Subcutaneous abdominal adipose tissue (tissue), 5 donors: ENCODE data around the gene VWA5A.

Experiments used
- H3K27ac ChIP-seq: one replicate; pipeline ENCODE4 v1.7.0; 2013; ENCODE audit warnings: low read depth, mild to moderate bottlenecking, inconsistent platforms, low read length, moderate library complexity
- H3K27me3 ChIP-seq, 5 donors: one replicate each; pipeline ENCODE4 v1.7.0; 2013; ENCODE audit warnings: low read length in 5 of 5, inconsistent platforms in 1 of 5; ENCODE audit not compliant: control insufficient read depth in 5 of 5, insufficient read depth in 4 of 5
- H3K36me3 ChIP-seq, 5 donors: one replicate each; pipeline ENCODE4 v1.7.0; 2013; ENCODE audit warnings: low read length in 5 of 5; ENCODE audit not compliant: control insufficient read depth in 5 of 5, insufficient read depth in 5 of 5
- H3K4me1 ChIP-seq, 5 donors: one replicate each; pipeline ENCODE4 v1.7.0; 2013; ENCODE audit warnings: low read length in 5 of 5, mild to moderate bottlenecking in 3 of 5, moderate library complexity in 1 of 5; ENCODE audit not compliant: control insufficient read depth in 5 of 5, insufficient read depth in 5 of 5
- H3K4me3 ChIP-seq, 5 donors: one replicate each; pipeline ENCODE4 v1.7.0; 2013; ENCODE audit warnings: low read length in 5 of 5, low read depth in 1 of 5
- H3K9ac ChIP-seq, 5 donors: one replicate each; pipeline ENCODE4 v1.7.0; 2013; ENCODE audit warnings: low read length in 5 of 5, mild to moderate bottlenecking in 4 of 5, moderate library complexity in 3 of 5
- H3K9me3 ChIP-seq, 5 donors: one replicate each; pipeline ENCODE4 v1.7.0; 2013; ENCODE audit warnings: low read length in 5 of 5; ENCODE audit not compliant: control insufficient read depth in 5 of 5
- donor health status: healthy.
- donor health status: healthy.
- donor health status: healthy.
- donor health status: healthy.
- donor health status: healthy.

VWA5A gene

DNA sequence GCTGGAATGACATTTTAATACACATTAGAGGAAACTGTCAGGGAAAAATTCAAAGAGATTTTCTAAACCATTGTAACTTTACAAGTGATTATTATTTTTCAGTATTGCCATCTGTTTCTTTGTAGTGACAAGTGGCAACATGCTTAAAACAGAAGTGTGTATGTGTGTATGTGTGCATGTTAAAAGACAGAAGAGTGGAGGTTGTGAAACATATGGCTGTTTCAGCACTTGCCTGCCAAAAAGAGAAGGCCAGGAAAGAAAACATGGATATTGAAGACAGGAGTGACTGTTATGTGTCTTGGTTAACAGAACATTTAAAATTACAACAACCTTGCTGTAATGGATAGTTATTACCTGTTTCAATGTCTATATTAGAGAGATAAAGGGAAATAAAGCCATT is 24.3 kb upstream of the VWA5A start:
- no peak overlapping the region for H3K27ac ChIP-seq
- no peaks in the 10 kb centered on the region for H3K9me3 ChIP-seq
- no peaks in the 10 kb centered on the region for H3K4me1 ChIP-seq
- no peaks in the 10 kb centered on the region for H3K27me3 ChIP-seq
- no peak overlapping the region for H3K4me3 ChIP-seq
- no peaks in the 10 kb centered on the region for H3K36me3 ChIP-seq
- H3K9ac ChIP-seq = no peak overlapping the region

DNA sequence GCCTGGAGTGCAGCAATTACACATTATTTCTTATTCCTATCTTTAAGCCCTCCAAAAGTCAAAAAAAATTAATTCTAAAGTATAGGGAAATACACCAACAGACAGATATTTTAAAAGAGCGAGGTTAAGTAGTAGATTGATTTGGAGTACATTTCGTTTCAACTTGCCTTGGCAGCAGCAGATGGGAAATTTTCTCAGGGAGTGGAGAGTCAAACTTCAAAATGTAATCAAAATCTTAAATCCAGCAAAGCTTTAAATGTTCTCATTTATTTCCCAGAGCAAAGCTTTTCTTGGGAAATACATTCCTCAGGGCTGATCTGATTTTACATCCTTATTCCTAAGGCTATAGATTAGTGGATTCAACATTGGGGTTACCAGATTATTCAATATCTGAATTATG is 21.9 kb upstream of the VWA5A start:
- no peak overlapping the region for H3K4me3 ChIP-seq
- no peak overlapping the region for H3K9ac ChIP-seq
- no peaks in the 10 kb centered on the region for H3K4me1 ChIP-seq
- no peaks in the 10 kb centered on the region for H3K36me3 ChIP-seq
- no peaks in the 10 kb centered on the region for H3K27me3 ChIP-seq
- H3K9me3 ChIP-seq = no peaks in the 10 kb centered on the region
- no peak overlapping the region for H3K27ac ChIP-seq

DNA sequence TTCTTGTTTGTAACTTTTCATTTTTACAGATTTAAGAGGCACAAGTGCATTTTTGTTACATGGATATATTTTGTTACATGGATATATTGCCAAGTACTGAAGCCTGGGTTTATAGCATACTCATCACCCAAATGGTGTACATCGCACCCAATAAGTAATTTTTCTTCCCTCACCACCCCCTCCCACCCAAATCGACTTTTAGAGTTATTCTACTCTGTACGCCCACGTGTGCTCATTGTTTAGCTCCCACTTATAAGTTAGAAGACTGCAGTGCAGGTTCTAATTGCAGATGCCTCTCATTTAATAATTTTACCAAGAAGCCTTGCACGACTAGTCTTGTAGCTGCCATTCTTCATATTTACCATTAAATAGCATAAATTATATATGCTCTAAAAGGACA is 20.5 kb upstream of the VWA5A start:
- Histone ChIP-seq H3K27me3 (no peaks in the 10 kb centered on the region), H3K27ac (no peak overlapping the region), H3K4me1 (no peaks in the 10 kb centered on the region), H3K4me3 (no peak overlapping the region), H3K9me3 (no peaks in the 10 kb centered on the region), H3K9ac (no peak overlapping the region), H3K36me3 (no peaks in the 10 kb centered on the region)

DNA sequence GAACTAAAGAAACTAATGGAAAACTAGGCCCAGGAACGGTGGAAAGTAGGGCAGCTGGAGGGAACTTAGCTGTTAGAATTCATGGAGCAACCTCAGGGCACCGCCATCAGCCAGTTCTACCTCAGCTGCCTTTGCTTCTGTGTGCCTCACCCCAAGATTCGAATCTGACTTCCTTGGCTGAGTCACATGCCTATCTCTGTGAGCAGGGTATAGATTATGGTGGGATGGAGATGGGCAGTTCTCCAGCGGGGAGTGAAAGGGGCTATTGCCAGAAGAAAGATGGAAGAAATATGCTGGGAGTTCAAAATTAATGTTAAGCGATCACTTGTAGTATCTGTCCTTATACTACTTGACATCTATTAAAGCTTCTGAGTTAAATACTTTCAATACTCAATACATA is 18.9 kb upstream of the VWA5A start:
- Histone ChIP-seq H3K4me1 (no peaks in the 10 kb centered on the region), H3K27ac (no peak overlapping the region), H3K27me3 (no peaks in the 10 kb centered on the region), H3K4me3 (no peak overlapping the region), H3K9me3 (no peaks in the 10 kb centered on the region), H3K9ac (no peak overlapping the region), H3K36me3 (no peaks in the 10 kb centered on the region)

DNA sequence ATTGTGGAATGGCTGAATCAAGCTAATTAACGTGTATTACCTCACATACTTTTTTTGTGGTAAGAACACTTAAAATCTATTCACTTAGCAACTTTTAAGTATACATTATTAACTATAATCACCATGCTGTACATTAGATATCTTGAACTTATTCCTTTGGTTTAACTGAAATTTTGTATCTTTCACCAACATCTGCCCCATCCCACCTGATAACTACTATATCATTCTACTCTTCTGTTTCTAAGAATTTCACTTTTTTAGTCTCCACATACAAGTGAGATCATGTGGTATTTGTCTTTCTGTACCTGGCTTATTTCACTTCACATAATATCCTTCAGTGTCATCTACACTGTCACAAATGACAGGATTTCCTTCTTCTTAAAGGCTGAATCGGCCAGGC is 17.1 kb upstream of the VWA5A start:
- H3K4me1 ChIP-seq = no peaks in the 10 kb centered on the region
- no peak overlapping the region for H3K9ac ChIP-seq
- H3K36me3 ChIP-seq = no peaks in the 10 kb centered on the region
- no peaks in the 10 kb centered on the region for H3K9me3 ChIP-seq
- no peak overlapping the region for H3K4me3 ChIP-seq
- no peaks in the 10 kb centered on the region for H3K27me3 ChIP-seq
- no peak overlapping the region for H3K27ac ChIP-seq

DNA sequence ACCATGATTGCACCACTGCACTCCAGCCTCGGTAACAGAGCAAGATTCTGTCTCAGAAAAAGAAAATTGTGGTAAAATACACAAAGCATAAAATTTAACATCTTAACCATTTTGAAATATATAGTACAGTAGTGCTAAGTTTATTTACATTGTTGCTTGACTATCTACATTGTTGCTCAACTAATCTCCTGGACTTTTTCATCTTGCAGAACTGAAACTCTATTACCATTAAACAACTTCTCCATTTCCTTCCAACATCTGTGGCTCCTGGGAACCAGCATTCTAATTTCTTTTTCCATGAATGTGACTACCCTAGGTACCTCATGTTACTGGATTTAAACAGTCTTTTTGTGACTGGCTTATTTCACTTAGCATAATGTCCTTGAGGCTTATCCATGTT is 13.5 kb upstream of the VWA5A start:
- Histone ChIP-seq H3K4me1 (no peaks in the 10 kb centered on the region), H3K4me3 (no peak overlapping the region), H3K9me3 (no peaks in the 10 kb centered on the region), H3K9ac (no peak overlapping the region), H3K27ac (no peak overlapping the region), H3K27me3 (no peaks in the 10 kb centered on the region), H3K36me3 (no peaks in the 10 kb centered on the region)

DNA sequence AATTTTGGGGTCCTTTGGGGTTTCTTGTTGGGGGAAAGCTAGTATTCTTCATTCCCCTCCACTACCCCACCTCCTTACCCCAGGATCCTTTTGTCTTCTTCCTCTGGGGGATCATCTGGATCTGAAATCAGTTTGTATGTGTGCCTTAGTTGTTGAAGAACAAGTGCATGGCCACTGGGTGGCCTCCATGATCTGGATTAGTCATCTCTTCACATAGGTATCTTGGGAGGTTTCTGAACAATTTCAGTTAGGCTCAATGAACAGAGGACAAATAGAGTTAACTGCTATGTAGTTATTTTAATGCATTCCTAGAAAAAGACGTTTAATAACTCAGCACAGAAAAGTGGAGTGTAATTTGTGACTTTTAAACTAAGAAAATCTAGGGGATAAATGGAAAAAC is 7.1 kb upstream of the VWA5A start:
- Histone ChIP-seq H3K9me3 (no peaks in the 10 kb centered on the region), H3K4me1 (no peaks in the 10 kb centered on the region), H3K9ac (no peak overlapping the region), H3K4me3 (no peak overlapping the region), H3K27ac (no peak overlapping the region), H3K36me3 (no peaks in the 10 kb centered on the region), H3K27me3 (no peaks in the 10 kb centered on the region)

DNA sequence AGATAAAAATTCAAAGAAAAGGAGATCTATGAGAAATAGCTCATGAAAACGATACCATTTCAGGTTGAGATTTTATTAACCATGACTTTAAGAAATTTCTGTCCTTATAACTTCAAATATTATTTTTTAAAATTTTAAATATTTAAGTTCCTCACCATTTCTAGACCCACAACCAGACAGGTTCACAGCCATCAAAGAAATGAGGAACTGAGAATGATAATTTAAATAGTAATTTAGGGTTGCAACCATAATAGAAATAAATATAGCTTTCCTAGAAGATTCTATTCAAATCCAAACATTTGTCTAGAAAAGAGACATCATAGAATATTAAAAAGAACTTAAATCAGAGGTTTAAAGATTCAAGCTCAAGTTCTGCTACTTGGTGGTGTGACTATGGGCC is 5.9 kb upstream of the VWA5A start:
- Histone ChIP-seq H3K4me3 (no peak overlapping the region), H3K27ac (no peak overlapping the region), H3K4me1 (peaks cover 3 to 8% (median 6%) of the 10 kb centered on the region in 5 donors), H3K27me3 (no peaks in the 10 kb centered on the region), H3K36me3 (no peaks in the 10 kb centered on the region), H3K9ac (no peak overlapping the region), H3K9me3 (no peaks in the 10 kb centered on the region)

DNA sequence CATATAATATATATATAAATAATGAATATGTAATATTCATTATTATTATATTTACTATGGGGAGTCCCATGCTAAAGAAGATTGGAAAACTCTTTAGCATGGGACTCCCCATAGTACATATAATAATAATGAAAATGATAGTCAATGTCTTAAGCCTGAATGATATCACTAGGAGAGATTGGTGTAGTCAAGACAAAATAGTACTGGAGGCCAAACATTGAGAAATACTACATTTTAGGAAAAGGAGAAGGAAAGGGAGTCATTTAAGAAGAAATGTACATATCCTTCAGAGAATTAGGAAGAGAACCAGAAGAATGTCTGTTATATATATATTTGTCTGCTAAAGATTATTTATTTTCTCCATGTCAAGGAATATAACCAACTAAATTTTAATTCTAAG is 5.0 kb upstream of the VWA5A start:
- Histone ChIP-seq H3K27ac (no peak overlapping the region), H3K27me3 (no peaks in the 10 kb centered on the region), H3K36me3 (no peaks in the 10 kb centered on the region), H3K4me1 (peaks cover 3 to 15% (median 11%) of the 10 kb centered on the region in 5 donors), H3K9me3 (no peaks in the 10 kb centered on the region), H3K9ac (no peak overlapping the region), H3K4me3 (no peak overlapping the region)

DNA sequence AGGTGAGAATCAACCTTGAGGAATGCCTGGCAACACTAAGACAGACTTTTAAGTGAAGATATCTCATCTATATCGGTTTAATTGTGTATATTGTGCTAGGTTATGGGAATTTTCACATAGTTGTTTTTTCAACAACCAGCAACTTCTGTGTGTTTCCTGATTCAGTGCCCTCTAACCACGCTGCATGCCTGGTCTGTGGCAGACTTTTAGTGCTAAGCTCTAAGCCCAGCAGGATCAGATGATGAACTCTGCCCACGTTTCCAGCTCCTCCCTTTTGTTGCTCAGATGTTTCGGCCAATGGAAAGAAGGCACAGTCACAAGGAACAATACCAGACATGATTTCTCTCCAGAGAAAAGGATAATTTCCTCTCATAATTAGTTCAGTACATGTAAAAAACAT is 1.4 kb upstream of the VWA5A start:
- Histone ChIP-seq H3K27ac (peak overlapping the region; percentile 6), H3K9me3 (no peaks in the 10 kb centered on the region), H3K4me1 (peaks cover 3 to 28% (median 23%) of the 10 kb centered on the region in 5 donors), H3K4me3 (no peak overlapping the region), H3K27me3 (no peaks in the 10 kb centered on the region), H3K36me3 (peaks cover under 1 to 17% (median 12%) of the 10 kb centered on the region in 5 donors), H3K9ac (no peak overlapping the region)
